ENCODE data around the gene DCC. TPM values are rescaled to one million over a fixed set of nuclear protein-coding genes. Genes with fewer than 3 reads are reported as not detected.

DCC gene
- total RNA-seq, 4 donors from 2014 or later = 0.13 TPM; not detected in 3

- TF ChIP-seq CTCF (IDR thresholded peaks at IDR 0.05) (no peak), POLR2A (IDR thresholded peaks at IDR 0.05) (no peak)
- WGBS, 2 donors = 78 to 87% methylated on average over 1 of the region's 1 CpG
- DNase-seq (ENCODE audit: low spot score in 2 of 2) = no peak
- intact Hi-C loops (cut with DNase I; ENCODE audit: low total_unique reads) = no loop called here
- H3K4me3 ChIP-seq (ENCODE audit: low read depth, poor library complexity, severe bottlenecking) = no peak overlapping the region
Measured at GRCh38 chr18:52920665-52921064, 580.7 kb downstream of the DCC start.

GRCh38 chr18:52933356-52933755 lies 593.4 kb downstream of the DCC start:
- 83 to 89% methylated on average over 2 of the region's 2 CpGs for WGBS, 2 donors

GRCh38 chr18:52936931-52937330 lies 596.9 kb downstream of the DCC start:
- intact Hi-C loops (cut with DNase I; ENCODE audit: low total_unique reads) = no loop called here
- WGBS, 2 donors = 20 to 26% methylated on average over 1 of the region's 1 CpG
- no peak for DNase-seq (ENCODE audit: low spot score in 2 of 2)
- H3K4me3 ChIP-seq (ENCODE audit: low read depth, poor library complexity, severe bottlenecking) = no peak overlapping the region
- TF ChIP-seq CTCF (IDR thresholded peaks at IDR 0.05) = no peak
- TF ChIP-seq POLR2A (IDR thresholded peaks at IDR 0.05) = no peak

More at GRCh38 chr18:52933356-52933755, 593.4 kb downstream of the DCC start:
- TF ChIP-seq POLR2A (IDR thresholded peaks at IDR 0.05) (no peak), CTCF (IDR thresholded peaks at IDR 0.05) (no peak)
- intact Hi-C loops (cut with DNase I; ENCODE audit: low total_unique reads) = no loop called here
- DNase-seq (ENCODE audit: low spot score in 2 of 2) = no peak
- H3K4me3 ChIP-seq (ENCODE audit: low read depth, poor library complexity, severe bottlenecking) = no peak overlapping the region

GRCh38 chr18:52937840-52938239 lies 597.8 kb downstream of the DCC start:
- no peak overlapping the region for H3K4me3 ChIP-seq (ENCODE audit: low read depth, poor library complexity, severe bottlenecking)
- intact Hi-C loops (cut with DNase I; ENCODE audit: low total_unique reads) = no loop called here
- WGBS, 2 donors = 94% methylated on average over 6 of the region's 6 CpGs
- DNase-seq (ENCODE audit: low spot score in 2 of 2) = no peak
- TF ChIP-seq CTCF (IDR thresholded peaks at IDR 0.05) (no peak), POLR2A (IDR thresholded peaks at IDR 0.05) (no peak)

- DNase-seq (ENCODE audit: low spot score in 2 of 2) = no peak
- intact Hi-C loops (cut with DNase I; ENCODE audit: low total_unique reads) = no loop called here
- no peak for TF ChIP-seq POLR2A (IDR thresholded peaks at IDR 0.05)
- TF ChIP-seq CTCF (IDR thresholded peaks at IDR 0.05) = no peak
- no peak overlapping the region for H3K4me3 ChIP-seq (ENCODE audit: low read depth, poor library complexity, severe bottlenecking)
- 32% methylated on average over 2 of the region's 2 CpGs for WGBS, 2 donors
Measured at GRCh38 chr18:52945552-52945951, 605.6 kb downstream of the DCC start.

- 87 to 91% methylated on average over 1 of the region's 1 CpG for WGBS, 2 donors
- no peak for DNase-seq (ENCODE audit: low spot score in 2 of 2)
- H3K4me3 ChIP-seq (ENCODE audit: low read depth, poor library complexity, severe bottlenecking) = no peak overlapping the region
- TF ChIP-seq CTCF (IDR thresholded peaks at IDR 0.05) = no peak
- no peak for TF ChIP-seq POLR2A (IDR thresholded peaks at IDR 0.05)
- intact Hi-C loops (cut with DNase I; ENCODE audit: low total_unique reads) = no loop called here
Measured at GRCh38 chr18:52948868-52949444, 609.0 kb downstream of the DCC start.
